GM23248 (cell line): ENCODE results near the gene CPEB1.
"Not testable (repeated sequence)": the region's sequence is repeated elsewhere in the genome, so short reads cannot be mapped to it uniquely, and the experiment has no call there.

ENCODE experiments used
- EZH2 ChIP-seq: fragments of 200-600 bp; sonication (generic); IDR thresholded peaks from 2 replicates; pipeline ENCODE4 v1.6.1; 2018; ENCODE audit warnings: antibody characterized with exemption, mild to moderate bottlenecking; ENCODE audit not compliant: insufficient read depth, poor library complexity, severe bottlenecking
- EZH2phosphoT487 ChIP-seq: fragments of 200-600 bp; sonication (generic); IDR thresholded peaks from 2 replicates; pipeline ENCODE4 v1.6.1; 2018; ENCODE audit warnings: antibody characterized with exemption, moderate library complexity, mild to moderate bottlenecking, low read depth; ENCODE audit not compliant: insufficient read depth

- TF ChIP-seq EZH2phosphoT487, EZH2: not testable (repeated sequence)
Observed at GRCh38 chr15:82500772-82501171, 146.4 kb downstream of the CPEB1 start.
